Measurements from ENCODE around the gene RLBP1.
"Not testable (repeated sequence)": the region's sequence is repeated elsewhere in the genome, so short reads cannot be mapped to it uniquely, and the experiment has no call there.

Gene RLBP1

GRCh38 chr15:89221543-89221942, at the start of gene RLBP1:
Gene RLBP1 (minus strand): TSS chr15:89221579. CDS start chr15:89218975, 2,604 bp downstream.
- DNase-seq = no peak

GRCh38 chr15:89250142-89250541, 28.8 kb upstream of the RLBP1 start:
- not testable (repeated sequence) for DNase-seq

GRCh38 chr15:89248584-89248983, 27.2 kb upstream of the RLBP1 start:
- DNase-seq = no peak

GRCh38 chr15:89247446-89247845, 26.1 kb upstream of the RLBP1 start:
- DNase-seq = no peak

- DNase-seq = no peak
Measured at GRCh38 chr15:89244574-89244903, 23.2 kb upstream of the RLBP1 start.

- DNase-seq = peak; percentile 91
Measured at GRCh38 chr15:89243691-89244573, 22.6 kb upstream of the RLBP1 start, which contains the start of gene FANCI. Gene FANCI (plus strand): TSS chr15:89243979. CDS start chr15:89247648, 3,669 bp downstream.

- no peak for DNase-seq
Measured at GRCh38 chr15:89243046-89243690, 21.8 kb upstream of the RLBP1 start.

- not testable (repeated sequence) for DNase-seq
Measured at GRCh38 chr15:89239883-89240810, 18.8 kb upstream of the RLBP1 start.

- no peak for DNase-seq
Measured at GRCh38 chr15:89231832-89232231, 10.5 kb upstream of the RLBP1 start.

- no peak for DNase-seq
Measured at GRCh38 chr15:89230277-89230676, 8.9 kb upstream of the RLBP1 start.

- DNase-seq = no peak
Measured at GRCh38 chr15:89227425-89227824, 6.0 kb upstream of the RLBP1 start.

GRCh38 chr15:89226359-89227221, 5.2 kb upstream of the RLBP1 start:
- no peak for DNase-seq

- DNase-seq = no peak
Measured at GRCh38 chr15:89225588-89225987, 4.2 kb upstream of the RLBP1 start.

GRCh38 chr15:89218531-89218930, 2.8 kb downstream of the RLBP1 start:
- no peak for DNase-seq

- no peak for DNase-seq
Measured at GRCh38 chr15:89217686-89218376, 3.5 kb downstream of the RLBP1 start.

GRCh38 chr15:89217031-89217430, 4.3 kb downstream of the RLBP1 start:
- no peak for DNase-seq

- DNase-seq = no peak
Measured at GRCh38 chr15:89215627-89216026, 5.8 kb downstream of the RLBP1 start.

GRCh38 chr15:89211678-89212170, 9.7 kb downstream of the RLBP1 start:
- no peak for DNase-seq

- DNase-seq = no peak
Measured at GRCh38 chr15:89209057-89209456, 12.3 kb downstream of the RLBP1 start.

GRCh38 chr15:89208256-89208655, 13.1 kb downstream of the RLBP1 start:
- DNase-seq = no peak

- DNase-seq = peak; percentile 68
Measured at GRCh38 chr15:89206908-89207331, 14.5 kb downstream of the RLBP1 start.

Data from GDM1 (cell line).